Fibroblast of upper back skin (primary cell): ENCODE results near the gene MUC15.

Experiments used
- DNase-seq: peaks from one replicate; pipeline ENCODE4 v3.0.0-alpha.2; 2013

MUC15 gene

DNA sequence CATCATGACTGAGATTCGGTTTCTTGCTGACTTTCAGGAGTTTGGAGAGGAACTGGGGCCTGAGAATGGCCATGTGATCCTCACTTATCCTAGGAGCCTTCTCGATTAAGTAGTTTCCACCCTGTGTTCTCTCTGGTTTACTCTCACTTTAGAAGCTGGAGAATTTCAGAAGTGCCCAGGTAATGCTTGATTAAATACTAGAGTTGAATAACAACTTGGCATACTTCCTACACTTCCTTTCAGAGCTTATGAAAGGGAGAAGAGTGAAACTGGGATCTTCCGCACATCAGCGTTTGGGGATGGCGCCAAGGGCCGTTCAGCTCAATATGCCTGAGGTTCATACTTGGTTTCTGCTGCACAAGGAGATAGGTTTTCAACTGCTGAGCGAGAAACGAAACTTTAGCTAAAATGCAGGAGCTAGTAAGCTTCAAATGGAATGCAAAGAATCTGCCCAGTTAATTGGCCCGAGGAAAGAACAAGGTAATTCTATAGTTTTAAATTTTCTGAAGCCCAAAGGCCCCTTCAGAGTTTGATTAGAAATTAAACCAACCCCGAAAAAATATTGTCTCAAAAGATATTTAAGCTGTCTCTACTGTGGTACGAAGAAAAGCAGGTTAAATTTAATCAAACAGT lies 823 bp upstream of the MUC15 start:
- no peak for DNase-seq

DNA sequence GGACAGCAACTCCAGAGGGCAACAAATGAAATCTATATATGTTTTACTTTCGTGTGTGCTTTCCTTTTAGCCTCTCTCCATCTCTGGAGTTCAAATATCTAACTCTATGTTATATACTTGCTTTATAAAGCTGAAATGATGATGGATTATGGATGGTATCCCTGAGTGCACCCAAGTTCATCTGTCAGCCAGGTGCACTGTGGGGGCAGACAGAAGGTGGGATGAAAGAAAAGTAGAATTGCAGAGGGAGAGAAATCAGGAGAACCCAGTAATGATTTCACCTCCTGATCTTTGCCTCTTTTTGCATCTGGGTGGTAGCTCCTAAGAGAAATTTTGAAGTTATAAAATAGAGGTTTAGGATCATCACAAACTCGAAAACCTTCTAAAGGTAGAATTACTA lies 2.4 kb downstream of the MUC15 start:
- DNase-seq: no peak

DNA sequence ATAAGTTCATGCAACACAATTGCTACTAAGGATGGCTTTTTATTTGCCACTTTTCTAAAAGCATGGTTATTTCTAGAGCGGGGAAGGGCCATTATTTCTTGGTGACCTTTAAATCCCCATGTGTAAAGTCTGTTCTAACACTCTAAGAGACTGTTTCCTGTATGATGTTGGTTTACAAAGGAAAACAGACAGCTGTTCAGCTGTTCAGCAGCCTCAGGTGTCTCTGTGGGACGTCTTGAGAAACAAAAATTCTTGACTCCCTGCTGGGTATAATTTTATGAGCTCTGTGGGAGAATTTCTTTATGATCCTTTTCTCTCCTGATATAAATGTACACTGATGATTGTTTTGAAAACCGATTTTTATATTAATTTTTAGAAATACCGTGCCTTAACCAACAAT lies 13.9 kb downstream of the MUC15 start:
- DNase-seq: no peak

DNA sequence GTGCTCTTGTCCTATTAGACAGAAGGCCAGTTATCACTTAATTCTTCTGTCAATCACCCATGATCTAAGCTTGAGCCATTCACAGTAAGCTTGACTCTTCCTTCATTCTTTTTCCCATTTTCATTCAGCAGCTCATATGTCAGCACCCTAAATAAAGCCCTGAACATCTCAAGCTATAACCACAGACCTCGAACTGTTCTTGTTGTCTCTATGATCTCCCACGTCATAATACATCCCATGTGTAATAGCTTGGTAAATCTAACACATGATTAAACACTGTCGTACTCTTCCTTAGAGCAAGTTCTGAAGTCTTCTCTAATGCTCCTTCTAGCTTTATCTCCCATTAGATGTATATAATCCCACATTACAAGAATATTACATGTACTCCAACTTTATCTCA lies 14.4 kb downstream of the MUC15 start:
- DNase-seq: peak; percentile 9

DNA sequence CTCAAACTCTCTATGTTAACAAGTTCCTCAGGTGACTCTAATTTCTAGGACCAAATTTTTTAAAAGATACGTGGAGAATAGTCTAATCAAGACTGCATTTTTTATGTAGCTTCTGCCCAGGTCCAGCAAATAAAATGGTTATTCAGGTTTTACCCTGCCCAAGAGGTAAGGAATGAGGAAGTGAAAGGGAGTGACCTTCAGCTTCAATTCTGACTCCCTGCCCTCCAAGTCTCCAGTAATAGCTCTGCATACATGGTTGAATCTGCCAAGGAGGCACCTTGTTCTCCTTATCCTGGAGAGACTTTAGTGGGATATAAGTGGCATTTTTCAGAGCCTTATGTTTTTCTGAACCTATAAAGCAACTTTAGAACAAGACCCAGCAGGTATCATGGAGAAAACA lies 15.5 kb downstream of the MUC15 start:
- no peak for DNase-seq

DNA sequence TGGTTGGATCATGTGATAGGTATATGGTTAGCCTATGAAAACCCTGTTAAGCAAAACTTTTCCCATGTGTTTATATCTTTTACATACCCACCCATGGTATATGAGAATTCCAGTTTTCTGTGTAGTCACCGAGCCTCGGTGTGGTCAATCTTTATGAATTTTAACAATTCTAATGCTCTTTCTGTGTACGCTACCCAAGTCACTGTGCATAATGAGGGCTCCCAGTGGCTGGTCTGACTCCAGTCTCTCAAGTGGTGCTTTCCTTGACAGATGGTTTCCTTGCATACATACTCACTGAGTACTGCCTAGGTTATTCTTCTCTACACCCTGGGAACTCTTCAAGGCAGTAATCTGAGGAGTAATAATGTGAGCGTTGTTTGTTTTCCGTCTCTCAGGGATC lies 17.6 kb downstream of the MUC15 start:
- no peak for DNase-seq

DNA sequence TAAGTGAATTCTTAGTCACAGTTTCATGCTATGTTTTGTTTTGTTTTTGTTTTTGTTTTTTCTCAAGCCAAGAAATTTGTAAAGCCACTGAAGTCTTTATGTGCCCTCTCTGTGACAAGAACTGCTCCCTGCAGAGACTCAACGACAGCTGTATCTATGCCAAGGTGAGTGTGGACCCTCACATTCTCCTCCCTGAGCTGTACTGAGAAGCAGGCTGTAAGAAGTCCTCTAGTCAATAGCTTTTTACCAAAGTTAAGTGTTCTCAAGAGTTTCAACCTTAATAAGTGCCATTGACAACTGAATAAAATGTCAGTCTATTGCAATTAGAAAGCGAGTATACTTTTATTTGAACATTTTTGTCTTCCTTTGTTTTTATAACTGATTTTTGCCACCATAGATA lies 18.9 kb downstream of the MUC15 start:
- DNase-seq: no peak

DNA sequence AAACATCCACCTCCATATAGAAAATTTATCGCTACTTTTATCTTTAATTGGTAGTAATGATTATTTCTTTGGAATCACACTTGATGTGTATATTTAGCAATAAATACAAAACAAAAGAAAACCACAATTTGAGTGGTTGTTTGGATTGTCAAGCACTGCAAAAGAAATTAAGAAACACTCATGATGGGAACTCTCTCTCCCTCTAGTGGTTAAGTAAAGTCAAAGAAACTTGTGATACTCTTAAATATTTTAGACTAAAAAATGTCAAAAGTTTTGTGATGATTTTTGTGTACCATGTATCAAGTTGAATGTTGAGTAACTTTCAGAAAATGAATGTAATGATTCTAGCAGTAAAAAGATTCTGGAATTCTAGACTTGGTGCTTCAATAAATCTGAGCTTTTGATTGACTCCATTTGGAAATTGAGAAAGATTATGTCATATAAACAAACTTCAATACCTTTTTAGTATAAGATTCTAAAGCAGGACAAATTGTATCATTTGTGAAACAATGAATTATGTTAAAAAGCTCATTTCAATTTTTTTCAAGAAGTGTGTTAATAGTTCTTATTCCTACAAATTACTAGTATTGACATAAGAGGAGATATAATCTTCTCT lies 20.8 kb downstream of the MUC15 start:
- peak; percentile 27 for DNase-seq

DNA sequence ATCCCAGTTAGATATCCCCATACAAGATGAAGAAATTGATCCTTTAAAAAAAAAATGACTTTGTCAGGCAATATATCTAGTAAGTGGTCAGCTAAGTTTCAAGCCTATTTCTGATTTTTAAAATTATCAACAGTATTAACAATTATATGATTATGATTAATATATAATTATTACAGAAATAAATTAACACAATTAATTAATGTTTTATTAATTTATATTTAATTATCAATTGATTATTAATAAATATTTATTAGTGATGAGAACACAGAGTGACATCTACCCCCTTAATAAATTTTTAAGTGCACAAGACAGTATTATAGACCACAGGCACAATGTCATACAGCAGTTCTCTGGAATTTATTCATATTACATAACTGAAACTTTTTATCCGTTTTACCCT lies 22.0 kb downstream of the MUC15 start:
- DNase-seq: no peak

DNA sequence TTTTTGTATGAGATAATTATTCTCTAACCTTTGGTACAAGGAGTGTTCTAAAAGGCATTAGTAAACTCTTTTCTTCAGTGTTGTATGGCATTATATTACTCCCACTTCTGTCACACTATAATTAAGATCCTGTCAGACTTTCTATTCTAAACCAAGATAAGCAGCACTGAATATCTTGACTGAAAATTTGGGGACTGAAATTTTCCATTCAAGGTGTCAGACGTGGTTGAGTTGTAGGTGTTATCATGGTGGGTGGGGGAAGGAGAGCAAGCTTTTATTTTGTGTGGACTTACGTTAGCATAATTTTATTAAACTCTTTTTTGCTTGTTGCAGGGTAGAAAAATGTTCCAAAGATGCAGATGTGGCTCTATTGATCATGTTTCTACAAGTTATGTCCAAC lies 22.9 kb downstream of the MUC15 start:
- DNase-seq: no peak

DNA sequence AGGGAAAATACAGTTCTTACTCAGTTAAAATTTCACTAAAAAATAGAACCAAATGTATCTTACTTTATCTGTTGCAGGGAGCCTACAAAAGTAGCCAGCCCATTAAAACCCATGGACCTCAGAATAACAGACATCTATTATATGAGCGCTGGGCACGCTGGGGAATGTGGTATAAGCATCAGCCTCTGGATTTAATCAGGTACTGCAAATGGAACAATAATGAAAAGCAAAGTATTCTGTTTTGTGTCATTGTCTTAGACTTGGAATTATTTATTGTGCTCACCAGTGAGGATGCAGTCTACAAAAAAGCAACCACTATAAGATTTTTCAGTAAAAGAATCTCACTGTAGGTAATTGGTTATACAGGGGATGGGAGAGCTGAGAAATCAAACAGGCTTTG lies 30.2 kb downstream of the MUC15 start:
- DNase-seq: no peak

DNA sequence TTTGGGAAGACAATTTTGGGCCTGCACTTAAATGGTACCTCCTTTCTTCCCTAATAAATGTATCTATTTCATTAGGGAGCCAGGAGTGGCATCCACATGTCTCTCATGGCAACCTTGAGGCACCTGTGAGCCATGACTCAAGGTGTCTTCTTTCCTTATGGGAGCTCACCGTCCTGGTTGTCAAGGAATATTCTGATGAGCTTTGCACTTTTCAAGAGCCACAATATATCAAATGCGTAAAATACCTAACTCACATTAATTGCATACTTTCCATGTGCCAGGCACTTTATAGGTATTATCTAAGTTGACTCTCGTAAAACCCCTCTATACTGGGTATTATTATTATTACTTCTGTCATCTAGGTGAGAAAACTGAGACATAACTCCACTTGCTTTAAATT lies 32.5 kb downstream of the MUC15 start:
- no peak for DNase-seq

DNA sequence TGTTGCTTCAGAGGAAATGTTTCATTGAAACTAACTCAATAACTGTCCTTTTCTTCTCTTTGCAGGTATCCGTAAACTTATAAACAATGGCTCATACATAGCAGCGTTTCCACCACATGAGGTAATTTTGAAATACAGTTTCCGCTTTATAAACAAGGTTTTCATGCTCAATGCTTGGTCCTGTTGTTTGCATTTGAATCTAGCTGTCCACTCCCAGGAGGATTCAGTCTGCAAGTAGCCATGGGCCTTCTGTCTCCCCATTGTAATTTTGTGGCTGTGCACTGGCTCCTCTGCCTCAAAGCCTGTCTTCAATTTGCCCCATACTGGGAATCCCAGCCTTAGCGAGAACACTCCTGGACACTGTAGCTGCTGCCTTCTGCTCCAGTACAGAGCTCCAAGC lies 34.7 kb downstream of the MUC15 start:
- no peak for DNase-seq

DNA sequence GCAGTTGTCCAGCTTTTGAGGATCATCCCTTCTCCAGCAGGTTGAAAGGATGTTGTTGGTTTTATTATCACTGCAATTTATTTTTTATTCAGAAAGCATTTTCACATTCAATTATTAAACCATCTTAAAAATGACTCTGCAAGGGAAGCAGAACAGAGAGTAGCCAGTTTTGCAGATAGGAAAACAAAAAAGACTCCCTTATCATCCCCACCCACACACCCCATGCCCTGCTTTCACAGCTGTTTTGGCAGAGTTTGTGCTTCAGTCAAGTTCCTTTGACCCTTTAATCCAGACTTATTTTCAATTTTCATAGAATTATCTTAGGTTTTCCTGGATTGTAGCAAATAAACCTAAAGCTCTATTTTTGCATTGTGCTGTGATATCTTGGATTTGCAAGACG lies 44.4 kb downstream of the MUC15 start:
- DNase-seq: no peak

DNA sequence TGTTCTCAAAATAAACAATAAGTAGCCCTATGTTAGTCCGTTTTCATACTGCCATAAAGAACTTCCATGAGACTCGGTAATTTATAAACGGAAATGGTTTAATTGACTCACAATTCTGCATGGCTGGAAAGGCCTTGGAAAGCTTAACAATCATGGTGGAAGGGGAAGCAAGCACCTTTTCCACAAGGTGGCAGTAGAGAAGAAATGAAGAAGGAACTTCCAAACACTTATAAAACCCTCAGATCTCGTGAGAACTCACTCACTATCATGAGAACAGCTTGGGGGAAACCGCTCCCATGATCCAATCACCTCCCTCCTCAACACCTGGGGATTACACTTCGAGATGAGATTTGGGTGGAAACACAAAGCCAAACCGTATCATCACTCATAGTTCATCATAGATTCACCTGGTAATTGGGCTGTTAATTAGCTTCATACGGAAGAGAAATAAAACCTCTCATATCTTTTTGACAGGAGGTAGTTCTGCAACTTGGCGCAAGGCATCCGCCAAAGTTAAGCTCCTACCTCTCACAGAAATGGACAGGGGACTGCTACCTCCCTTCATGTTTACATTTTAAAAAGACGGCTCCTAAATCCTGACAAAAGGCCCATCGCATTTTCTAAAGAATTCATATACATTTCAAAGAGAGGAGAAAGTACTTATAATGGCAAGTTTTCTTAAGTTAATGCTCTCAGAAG lies 49.0 kb downstream of the MUC15 start:
- DNase-seq: peak; percentile 22

DNA sequence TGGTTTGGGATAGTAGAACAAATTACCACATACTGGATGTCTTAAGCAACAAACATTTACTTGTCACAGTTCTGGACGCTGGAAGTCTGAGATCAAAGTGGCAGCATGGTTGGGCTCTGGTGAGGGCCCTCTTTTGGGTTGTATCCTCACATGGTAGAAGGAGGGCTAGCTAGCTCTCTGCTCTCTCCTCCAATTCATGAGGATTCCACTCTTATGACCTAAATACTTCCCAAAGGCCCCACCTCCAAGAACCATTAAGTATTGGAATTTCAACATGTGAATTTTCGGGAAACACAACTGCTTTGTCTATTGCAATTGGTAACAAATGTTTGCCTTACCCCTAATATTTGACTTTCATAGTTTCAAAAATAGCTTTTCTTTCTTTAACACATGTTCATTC lies 52.6 kb downstream of the MUC15 start:
- DNase-seq: no peak

DNA sequence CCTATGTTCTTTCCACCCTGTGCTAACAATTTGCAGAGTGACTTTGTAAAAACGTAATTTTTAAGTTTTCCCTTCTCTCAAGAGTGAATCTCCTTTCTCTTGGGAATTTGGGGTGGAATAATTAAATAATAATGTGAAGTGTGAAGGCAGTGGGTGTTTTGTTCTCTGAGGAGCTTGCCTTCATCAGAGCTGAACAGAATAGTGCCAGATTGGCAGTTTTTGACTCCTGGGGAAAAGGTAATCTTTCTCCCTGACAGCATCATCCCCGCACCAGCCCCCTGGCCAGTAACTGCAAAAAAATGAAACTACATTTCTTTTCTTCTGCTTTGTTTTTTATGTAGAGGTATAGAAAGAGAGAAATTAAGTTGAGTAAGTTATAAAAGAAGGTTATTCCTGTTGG lies 59.9 kb downstream of the MUC15 start:
- DNase-seq: no peak

DNA sequence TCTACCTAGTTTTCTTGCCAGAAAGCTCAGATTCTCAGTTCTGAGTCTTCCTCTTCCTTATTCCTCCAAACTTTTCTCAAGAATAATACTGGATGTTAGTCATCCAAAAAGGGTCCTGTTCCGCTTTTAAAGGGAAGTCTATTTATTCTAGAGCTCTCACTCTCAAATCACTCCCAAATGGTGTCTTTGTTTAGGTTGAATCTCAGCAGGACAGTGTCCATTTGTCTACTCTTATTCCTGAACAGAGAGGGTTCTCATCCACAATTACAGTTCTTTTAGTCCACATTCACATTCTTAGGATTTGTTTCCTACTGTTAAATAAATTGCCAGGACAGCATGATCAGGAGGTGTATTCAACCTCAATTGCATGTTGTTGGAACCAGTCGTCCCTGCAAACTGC lies 61.3 kb downstream of the MUC15 start:
- no peak for DNase-seq

DNA sequence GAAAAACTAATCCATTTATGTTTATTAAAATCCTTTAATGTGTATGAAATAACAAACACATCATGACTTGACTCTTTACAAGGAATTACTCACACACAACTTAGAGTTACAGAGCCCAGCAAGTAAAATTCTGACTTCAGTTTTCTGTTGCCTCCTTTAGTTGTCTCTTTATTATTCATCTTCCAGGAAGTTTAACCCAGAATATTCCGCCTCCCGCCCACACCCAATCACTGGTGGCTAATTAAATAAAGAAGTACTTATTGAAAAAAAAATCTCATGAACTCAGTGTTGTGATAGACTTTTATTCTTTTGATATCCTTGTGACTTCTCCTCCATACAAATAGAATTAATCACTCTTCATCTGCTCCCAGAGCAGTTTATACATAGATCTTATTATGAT lies 61.9 kb downstream of the MUC15 start:
- no peak for DNase-seq
